ENCODE results near the gene WDR27.

WDR27 gene

GRCh38 chr6:169675011-169675410 is 26.8 kb downstream of the WDR27 start:
- no peak overlapping the region for H2AFZ ChIP-seq (ENCODE audit: low read length)
- H3K4me1 ChIP-seq (ENCODE audit: low read length), result no peaks in the 10 kb centered on the region
- no peak overlapping the region for H3K4me2 ChIP-seq (ENCODE audit: low read depth, low read length)
- H3K9me3 ChIP-seq (replicated peaks; ENCODE audit: insufficient read depth, low read length), result no peaks in the 10 kb centered on the region
- no peaks in the 10 kb centered on the region for H3K36me3 ChIP-seq (replicated peaks; ENCODE audit: insufficient read depth, low read length)
- H3K79me2 ChIP-seq (ENCODE audit: low read length), result no peaks in the 10 kb centered on the region
- H3K27ac ChIP-seq (ENCODE audit: low read length), result no peak overlapping the region
- H3K9me2 ChIP-seq (replicated peaks; ENCODE audit: insufficient read depth, low read length), result no peaks in the 10 kb centered on the region
- no peak for DNase-seq
- no peak overlapping the region for H3K9ac ChIP-seq (ENCODE audit: low read length)
- H3K27me3 ChIP-seq (replicated peaks; ENCODE audit: insufficient read depth, low read length), result no peaks in the 10 kb centered on the region
- H3K4me3 ChIP-seq (ENCODE audit: low read length), result no peak overlapping the region
- TF ChIP-seq CTCF (IDR thresholded peaks at IDR 0.05; ENCODE audit: low read length), result no peak
- TF ChIP-seq EZH2phosphoT487 (IDR thresholded peaks at IDR 0.05; ENCODE audit: low read length), result no peak
- no peak for TF ChIP-seq EZH2 (optimal IDR thresholded peaks at IDR 0.05; ENCODE audit: low read depth, low read length)
- H3F3A ChIP-seq (ENCODE audit: insufficient read depth, low read length), result no peaks in the 10 kb centered on the region
- no peaks in the 10 kb centered on the region for H4K20me1 ChIP-seq (ENCODE audit: insufficient read depth, low read length)

- Histone ChIP-seq H3K27me3 (replicated peaks; ENCODE audit: insufficient read depth, low read length) (no peaks in the 10 kb centered on the region), H4K20me1 (ENCODE audit: insufficient read depth, low read length) (no peaks in the 10 kb centered on the region), H3K79me2 (ENCODE audit: low read length) (no peaks in the 10 kb centered on the region), H3F3A (ENCODE audit: insufficient read depth, low read length) (no peaks in the 10 kb centered on the region), H3K9me2 (replicated peaks; ENCODE audit: insufficient read depth, low read length) (no peaks in the 10 kb centered on the region), H3K4me2 (ENCODE audit: low read depth, low read length) (no peak overlapping the region), H3K36me3 (replicated peaks; ENCODE audit: insufficient read depth, low read length) (no peaks in the 10 kb centered on the region), H3K9ac (ENCODE audit: low read length) (no peak overlapping the region), H3K9me3 (replicated peaks; ENCODE audit: insufficient read depth, low read length) (no peaks in the 10 kb centered on the region), H2AFZ (ENCODE audit: low read length) (no peak overlapping the region), H3K27ac (ENCODE audit: low read length) (no peak overlapping the region), H3K4me1 (ENCODE audit: low read length) (no peaks in the 10 kb centered on the region), H3K4me3 (ENCODE audit: low read length) (no peak overlapping the region)
- DNase-seq, result no peak
- TF ChIP-seq CTCF (IDR thresholded peaks at IDR 0.05; ENCODE audit: low read length) (no peak), EZH2phosphoT487 (IDR thresholded peaks at IDR 0.05; ENCODE audit: low read length) (no peak), EZH2 (optimal IDR thresholded peaks at IDR 0.05; ENCODE audit: low read depth, low read length) (no peak)
Measured at GRCh38 chr6:169671563-169671962, 30.3 kb downstream of the WDR27 start.

GRCh38 chr6:169669889-169670288 is 31.9 kb downstream of the WDR27 start:
- no peak overlapping the region for H2AFZ ChIP-seq (ENCODE audit: low read length)
- no peak for DNase-seq
- H4K20me1 ChIP-seq (ENCODE audit: insufficient read depth, low read length), result no peaks in the 10 kb centered on the region
- TF ChIP-seq EZH2phosphoT487 (IDR thresholded peaks at IDR 0.05; ENCODE audit: low read length) (no peak), CTCF (IDR thresholded peaks at IDR 0.05; ENCODE audit: low read length) (no peak), EZH2 (optimal IDR thresholded peaks at IDR 0.05; ENCODE audit: low read depth, low read length) (no peak)
- H3K27ac ChIP-seq (ENCODE audit: low read length), result no peak overlapping the region
- no peaks in the 10 kb centered on the region for H3K36me3 ChIP-seq (replicated peaks; ENCODE audit: insufficient read depth, low read length)
- H3K4me3 ChIP-seq (ENCODE audit: low read length), result no peak overlapping the region
- H3K4me1 ChIP-seq (ENCODE audit: low read length), result no peaks in the 10 kb centered on the region
- H3K9ac ChIP-seq (ENCODE audit: low read length), result no peak overlapping the region
- no peaks in the 10 kb centered on the region for H3K9me2 ChIP-seq (replicated peaks; ENCODE audit: insufficient read depth, low read length)
- no peaks in the 10 kb centered on the region for H3K79me2 ChIP-seq (ENCODE audit: low read length)
- no peak overlapping the region for H3K4me2 ChIP-seq (ENCODE audit: low read depth, low read length)
- H3F3A ChIP-seq (ENCODE audit: insufficient read depth, low read length), result no peaks in the 10 kb centered on the region
- no peaks in the 10 kb centered on the region for H3K27me3 ChIP-seq (replicated peaks; ENCODE audit: insufficient read depth, low read length)
- no peaks in the 10 kb centered on the region for H3K9me3 ChIP-seq (replicated peaks; ENCODE audit: insufficient read depth, low read length)
